Measurements from ENCODE around the gene UBE2O.

The UBE2O gene

DNA sequence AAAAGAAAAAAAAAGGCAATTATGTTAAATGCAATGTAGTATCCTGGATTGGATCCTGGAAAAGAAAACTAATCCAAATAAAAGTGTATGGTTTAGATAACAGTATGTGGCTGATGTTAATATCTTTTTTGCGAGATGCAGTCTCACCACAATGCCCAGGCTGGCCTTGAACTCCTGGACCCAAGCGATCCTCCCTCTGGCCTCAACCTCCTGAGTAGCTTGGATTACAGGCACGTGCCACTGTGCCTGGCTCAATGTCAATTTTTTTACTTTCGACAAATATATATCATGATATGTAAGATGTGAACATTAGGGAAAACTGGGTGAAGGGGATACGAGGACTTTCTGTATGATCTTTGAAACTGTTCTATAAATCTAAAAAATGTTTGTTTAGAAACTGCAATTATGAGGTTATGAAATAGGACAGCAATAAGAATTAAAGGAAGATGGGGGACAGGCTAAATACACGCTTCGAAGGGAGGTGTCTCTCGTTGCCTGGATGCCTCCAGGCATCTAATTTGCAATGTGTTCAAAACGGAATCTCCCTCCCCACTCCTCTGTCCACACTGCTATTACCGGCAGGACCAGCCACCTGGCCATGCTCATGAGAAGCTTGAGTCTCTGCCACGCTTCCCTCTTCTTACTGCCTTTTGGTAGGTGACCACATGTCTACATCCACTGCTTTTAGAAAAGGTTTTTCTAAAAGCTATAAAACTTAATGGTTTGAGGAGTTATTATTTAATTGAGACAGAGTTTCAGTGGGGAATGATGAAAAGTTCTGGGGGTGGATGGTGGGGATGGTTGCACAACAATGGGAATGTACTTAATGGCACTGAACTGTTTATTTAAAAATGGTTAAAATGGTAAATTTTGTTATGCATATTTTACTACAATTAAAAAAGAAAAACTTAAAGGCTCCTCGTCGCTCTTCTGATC, 15.2 kb downstream of the UBE2O start:
- DNase-seq, result no peak

DNA sequence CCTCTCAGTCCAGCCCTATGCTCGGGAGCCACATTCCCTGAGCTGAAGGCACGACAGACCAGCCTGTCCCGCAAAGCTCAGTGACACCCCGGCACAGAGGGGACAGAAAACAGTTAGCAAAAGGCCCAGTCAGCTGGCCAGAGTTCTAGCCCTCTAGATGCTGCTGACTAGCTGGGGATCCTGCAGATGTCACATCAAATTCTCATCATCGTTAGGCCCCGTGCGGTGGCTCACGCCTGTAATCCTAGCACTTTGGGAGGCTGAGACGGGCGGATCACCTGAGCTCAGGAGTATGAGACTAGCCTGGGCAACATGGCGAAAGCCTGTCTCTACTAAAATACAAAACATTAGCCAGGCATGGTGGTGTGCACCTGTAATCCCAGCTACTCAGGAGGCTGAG, 17.2 kb downstream of the UBE2O start:
- no peak for DNase-seq

DNA sequence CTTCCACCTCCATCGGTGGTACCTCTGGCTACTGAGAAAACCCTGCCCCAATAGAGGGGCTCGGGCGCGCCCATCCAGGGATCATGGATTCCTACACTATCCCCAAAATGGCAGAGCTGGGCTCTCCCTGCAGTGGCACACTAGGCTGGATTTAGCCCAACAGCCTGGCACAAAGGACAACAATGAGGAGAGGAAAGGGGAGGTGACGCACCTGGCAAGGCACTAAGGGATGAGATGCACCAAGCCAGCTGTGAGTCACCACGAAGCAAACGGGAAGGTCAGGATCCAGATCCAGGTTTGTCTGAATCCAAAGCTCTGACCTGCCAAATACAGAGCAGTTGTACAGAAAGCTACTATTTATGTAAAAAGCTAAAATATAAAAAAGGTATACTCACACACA, 18.1 kb downstream of the UBE2O start:
- no peak for DNase-seq

DNA sequence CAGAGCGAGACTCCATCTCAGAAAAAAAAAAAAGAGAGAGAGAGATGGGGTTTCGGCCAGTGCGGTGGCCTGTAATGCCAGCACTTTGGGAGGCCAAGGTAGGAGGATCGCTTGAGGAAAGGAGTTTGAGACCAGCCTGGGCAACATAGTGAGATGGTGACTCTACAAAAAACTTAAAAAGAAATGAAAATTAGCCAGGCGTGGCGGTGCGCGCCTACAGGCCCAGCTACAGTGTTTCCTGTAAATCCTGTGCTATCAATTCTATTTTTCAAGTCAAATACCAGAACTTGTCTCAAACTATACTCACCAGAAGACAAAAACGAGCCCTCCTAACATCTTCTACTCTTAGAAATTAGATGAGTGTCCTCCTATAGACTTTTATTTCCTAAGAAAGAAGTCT, 19.3 kb downstream of the UBE2O start:
- no peak for DNase-seq

DNA sequence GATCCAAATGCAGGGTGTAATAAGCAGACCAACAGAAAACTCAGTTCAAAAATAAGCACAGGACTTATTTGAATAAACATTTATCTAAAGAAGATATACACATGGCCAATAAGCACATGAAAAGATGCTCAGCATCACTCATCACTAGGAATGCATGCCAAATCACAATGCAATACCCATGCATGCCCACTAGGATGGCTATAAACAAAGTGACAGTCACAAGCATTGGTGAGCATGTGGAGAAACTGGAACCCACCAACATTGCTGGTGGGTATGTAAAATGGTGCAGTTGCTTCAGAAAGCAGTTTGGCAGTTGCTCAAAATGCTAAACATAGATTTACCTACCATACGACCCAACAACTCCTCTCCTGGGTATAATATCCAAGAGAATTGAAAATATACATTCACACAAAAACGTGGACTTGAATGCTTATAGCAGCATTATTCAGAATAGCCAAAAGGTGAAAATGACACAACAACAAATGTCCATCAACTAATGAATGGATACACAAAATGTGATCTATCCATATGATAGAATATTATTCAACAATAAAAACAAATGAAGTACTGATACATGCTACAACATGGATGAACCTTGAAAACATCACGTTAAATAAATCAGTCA, 20.1 kb downstream of the UBE2O start:
- no peak for DNase-seq

DNA sequence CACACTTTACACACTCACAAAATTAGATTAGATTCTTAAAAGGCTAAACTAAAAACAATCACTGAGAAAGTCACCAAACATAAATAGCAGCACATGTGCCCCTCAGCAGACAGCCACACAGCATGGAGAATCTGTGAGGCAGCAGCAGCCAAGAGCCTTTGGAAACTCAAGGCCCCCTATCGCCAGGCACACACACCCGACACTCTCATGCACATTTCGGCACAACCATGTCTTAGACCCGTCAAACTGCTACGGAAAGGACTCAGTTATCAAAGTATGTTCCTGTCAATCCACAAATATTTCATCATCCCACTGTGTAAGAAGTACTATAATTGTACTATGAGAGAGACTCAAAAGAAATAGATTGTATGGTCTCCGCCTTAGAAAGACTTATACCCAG, 20.9 kb downstream of the UBE2O start:
- DNase-seq, result no peak

DNA sequence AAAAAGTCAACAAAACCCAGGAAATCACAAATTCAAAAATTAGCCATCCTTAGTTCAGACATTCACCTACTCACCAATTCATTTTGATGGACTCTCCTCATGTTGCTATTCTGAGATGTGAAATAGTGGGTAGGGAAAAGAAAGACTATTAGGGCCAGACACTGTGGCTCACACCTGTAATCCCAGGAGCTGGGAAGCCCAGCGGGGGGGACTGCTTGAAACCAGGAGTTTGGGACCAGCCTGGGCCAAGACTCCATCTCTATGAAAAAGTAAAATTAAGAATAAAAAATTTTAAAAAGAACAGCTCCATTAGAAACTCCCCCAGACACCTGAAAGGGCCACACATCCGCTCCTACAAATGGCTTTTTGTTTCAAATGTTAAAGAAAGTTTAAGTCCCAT, 21.4 kb downstream of the UBE2O start:
- DNase-seq, result no peak

DNA sequence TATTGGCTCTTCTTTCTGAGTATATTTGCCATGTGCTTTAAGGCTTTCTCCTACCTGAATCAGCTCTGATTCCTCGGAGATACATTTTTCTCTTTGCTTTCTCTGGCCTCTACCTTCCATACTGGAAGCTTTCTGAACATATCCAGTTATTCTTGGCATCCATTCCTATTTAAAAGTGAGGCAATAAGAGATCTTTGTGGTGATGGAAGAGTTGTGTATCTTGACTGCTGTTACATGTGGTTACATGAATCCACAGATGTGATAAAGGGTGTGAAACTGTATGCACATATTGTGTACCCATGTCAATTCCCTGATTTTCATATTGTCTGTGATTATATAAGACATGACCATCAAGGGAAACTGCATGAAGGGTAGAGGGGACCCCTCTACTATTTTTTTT, 24.4 kb downstream of the UBE2O start:
- no peak for DNase-seq

DNA sequence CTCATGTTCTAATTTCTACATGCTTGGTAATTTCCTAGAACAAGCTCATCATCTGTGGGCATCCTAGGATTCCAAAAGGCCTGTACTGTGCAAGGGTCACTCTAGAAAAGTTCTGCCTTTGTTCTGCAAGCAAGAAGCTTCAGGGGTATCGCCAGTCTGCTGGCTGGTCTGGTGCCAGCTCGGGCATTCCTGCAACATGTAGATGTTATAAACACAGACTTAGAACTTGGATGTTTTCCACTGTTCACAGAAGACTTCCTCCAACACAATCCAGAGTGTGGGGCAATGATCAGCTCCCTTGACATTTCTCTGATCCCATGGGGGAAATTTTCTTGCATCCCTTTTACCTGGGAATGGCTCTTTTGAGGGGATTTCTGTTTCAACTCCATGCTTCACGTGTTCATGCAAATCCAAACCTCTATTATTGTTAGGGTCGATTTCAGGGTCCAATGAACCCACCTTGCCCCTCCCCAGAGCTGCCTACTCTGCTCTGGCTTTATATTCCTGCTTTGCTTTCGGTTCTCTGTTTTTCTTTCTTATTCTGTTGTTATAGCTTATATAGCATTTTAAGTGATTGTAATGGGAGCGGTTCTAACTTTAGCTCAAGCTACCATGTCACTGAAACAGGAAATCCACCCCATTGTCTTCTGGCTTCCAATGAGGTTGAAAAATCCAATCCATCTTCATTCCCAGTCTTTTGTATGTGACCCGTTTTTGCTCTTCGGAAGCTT, 25.3 kb downstream of the UBE2O start:
- no peak for DNase-seq

DNA sequence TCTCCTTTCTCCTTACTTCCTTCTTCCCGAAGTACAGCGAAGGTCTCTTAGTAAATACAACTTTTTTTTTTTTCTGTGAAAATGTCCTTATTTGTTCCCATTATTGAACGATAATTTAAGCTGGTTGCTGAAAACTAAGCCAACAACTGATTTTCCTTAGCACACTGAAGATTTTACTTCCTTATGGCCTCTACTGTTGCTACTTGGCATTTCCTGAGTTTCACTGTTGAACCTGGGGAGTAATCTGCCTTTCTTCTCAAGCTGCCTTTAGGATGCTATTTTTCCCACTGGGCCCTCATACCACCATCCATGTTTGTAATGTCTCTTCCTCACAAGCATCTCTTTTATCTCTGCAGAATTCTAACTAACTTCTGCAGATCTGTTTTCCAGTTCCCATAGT, 26.1 kb downstream of the UBE2O start:
- DNase-seq, result no peak

DNA sequence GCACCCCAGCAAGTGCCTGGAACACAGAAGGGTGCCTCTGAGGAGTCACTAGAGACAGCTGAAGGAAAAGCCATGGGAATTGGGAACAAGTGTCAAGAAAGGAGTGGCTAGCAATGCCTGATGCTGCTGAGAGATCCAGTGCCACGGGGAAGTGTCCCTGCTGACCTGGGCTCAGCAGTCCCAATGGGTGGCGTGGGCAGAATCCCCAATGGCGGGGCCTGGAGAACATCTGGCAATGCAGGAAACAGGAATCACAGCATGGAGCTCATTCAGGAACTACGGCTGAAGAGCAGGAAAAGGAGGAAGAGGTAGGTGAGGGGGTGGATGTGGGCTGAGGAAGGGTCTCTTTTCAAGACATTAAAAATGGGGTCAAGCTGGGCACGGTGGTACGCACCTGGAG, 30.1 kb downstream of the UBE2O start:
- DNase-seq, result no peak

DNA sequence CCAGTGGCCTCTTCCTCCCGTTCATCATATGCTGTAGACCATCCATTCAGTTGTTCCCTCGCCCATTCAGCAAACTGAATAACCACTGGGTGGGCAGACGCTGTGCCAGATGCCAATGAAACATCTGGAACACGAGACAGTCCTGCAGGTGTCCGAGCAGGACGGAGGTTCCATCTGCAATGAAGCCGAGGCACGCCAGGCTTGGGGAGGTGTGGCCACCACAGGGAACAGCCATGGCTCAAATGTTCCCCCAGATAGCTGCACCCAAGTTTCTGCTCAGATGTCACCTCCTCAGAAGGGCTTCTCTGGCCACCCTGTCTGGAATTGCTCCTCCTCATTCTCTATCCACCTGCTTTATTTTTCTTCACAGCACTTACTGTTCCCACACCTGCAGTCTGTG, 30.5 kb downstream of the UBE2O start:
- DNase-seq, result no peak

DNA sequence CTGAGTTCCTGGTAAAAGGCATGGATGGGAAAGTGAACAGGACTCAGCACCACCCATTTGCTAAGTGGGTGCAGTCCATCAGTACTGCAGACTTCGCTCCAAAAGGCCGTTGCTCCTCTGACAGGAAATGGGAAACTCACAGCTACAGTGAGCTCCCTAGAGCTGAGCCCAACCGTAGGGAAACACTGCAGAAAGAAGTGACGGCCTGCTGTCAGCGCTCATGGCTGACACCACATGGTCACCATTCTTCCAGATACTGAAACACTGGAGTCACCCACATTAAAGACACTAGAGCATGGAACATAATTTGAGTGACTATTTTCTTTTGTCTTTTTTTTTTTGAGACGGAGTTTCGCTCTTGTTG, 31.9 kb downstream of the UBE2O start:
- no peak for DNase-seq

DNA sequence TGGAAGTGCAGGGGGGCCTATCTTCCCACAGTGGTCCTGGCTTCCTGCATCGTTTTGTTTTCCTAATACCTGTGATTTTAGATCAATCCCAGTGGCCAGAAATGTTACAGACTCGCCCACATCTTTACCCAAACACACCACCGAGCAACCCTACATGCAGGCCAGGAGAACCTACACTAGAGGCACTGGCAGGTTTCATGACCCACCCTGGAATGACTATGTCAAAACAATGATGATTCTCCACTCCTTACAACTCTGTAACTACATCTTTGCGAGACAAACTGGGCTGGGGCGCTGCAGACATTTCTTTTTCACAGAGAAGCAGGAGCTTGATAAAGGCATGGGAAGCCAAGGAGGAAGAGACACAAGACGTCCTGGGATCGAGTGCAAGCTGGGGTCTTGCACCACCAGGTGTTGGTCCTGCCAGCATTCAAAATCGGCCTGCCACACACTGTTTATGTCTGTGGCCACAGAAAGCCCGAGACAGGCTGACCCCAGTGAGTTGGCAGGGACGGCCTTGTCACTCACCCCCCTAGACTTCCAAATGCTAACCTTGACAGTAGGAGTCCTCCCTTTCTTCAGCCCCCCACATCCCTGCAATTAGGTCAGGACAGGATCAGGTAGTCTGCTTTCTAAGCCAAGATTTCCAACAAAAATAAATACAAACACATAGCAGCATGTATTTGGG, 32.5 kb downstream of the UBE2O start:
- no peak for DNase-seq

DNA sequence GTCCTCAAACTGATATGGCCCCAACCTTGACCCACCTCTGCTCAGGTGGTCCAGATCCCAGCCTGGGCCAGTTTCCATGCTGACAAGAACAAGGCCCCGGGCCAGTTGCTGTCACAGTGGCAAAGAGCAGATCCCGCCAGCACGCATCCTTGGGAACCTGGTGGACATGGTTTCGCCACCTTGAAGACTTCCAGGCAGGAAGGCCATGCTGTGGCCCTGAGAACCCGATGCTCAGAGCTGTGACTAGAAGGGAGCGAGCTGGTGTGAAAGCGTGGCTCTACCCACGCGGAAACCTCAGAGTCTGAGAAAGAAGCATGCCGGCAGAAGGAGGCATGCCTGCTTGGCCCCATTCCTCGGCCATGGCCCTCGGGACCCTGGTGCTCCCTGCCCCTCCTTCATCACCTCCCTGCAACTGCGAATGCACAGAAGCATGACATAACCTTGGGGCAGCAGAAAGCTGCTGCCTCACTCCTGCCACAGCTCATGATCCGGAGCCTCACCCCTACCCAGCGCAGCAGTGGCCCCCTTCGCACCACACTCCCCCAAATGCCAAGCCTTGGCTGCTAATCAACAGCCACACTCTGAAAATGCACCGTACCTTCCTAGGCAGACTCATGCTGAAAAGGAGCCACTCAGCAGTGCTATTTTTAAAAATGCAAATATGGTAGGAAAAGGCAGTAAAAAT, 33.2 kb downstream of the UBE2O start:
- no peak for DNase-seq

DNA sequence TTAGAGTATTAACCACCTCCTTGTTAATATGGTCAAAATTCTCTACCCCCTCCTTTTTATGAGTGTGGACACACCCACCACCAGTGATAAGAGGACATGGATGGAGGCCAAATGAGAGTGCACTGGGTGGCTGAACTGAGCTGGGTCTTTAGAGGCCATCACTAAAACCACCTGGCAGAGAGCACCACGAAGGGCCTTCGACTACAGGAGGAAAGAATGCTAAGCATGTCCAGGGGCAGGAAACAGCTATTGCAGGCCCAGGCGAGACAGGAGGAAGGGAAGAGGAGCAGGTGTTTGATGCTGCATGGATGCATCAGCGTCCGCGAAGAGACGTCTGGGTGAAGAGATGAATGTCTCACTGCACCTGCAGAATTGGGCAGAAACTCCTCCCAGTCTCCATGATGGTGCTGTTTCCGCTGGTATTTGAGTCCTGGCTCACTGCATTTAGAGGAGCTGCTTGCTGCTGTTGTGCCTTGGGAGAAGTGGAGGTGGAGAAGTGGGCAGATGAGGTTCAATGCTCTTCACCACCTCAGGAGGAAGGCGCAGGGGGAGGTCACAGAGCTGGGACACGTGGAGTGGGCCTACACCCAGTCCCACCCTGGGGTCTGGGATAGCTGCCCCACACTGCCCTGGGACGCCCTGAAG, 35.3 kb downstream of the UBE2O start:
- no peak for DNase-seq

DNA sequence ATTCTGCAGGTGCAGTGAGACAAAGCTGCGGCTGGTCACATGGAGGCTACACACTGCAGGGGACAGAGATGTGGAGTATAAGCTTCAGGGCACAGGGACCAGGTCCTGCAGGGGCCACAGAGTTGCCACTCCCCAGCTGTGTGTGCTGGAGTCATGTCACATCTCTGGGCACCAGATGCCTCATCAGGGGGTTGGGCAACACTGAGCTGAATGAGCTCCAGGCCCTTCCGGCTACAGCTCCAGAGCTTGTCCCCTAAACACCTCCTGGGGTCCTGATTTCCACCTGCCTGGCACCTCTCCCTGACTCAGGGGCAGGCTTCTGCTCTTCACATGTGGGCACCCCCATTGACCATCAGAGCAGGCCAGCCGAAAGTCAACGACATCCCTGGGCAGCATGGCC, 36.1 kb downstream of the UBE2O start:
- DNase-seq, result no peak

DNA sequence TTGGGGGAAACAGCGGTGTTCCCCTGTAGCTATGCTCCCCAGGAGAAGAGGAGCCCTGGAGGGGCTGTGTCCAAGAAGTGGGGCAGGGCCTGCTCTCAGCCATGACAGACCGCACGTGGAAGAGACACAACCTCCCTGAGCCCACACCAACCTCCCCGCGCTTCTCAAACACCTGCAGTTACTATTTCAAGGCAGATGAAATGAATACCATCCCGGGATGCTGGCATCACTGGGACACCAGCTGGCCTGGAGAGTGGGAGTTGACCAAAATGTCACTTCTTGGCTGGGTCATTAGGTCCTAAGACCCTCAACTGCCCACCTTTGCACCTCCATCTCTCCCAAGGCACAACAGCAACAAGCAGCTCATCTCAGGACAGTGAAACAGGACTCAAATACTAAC, 36.5 kb downstream of the UBE2O start:
- DNase-seq, result no peak

DNA sequence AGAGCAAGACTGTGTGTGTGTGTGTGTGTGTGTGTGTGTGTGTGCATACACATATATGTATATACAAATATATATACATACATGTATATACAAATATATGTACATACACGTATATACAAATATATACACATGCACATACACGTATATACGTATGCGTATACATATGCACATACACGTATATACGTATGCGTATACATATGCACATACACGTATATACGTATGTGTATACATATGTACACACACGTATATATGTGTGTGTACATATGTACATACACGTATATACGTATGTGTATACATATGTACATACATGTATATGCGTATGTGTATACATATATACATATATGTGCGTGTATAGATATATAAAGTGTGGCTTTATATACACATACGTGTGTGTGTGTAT, 37.2 kb downstream of the UBE2O start:
- no peak for DNase-seq

DNA sequence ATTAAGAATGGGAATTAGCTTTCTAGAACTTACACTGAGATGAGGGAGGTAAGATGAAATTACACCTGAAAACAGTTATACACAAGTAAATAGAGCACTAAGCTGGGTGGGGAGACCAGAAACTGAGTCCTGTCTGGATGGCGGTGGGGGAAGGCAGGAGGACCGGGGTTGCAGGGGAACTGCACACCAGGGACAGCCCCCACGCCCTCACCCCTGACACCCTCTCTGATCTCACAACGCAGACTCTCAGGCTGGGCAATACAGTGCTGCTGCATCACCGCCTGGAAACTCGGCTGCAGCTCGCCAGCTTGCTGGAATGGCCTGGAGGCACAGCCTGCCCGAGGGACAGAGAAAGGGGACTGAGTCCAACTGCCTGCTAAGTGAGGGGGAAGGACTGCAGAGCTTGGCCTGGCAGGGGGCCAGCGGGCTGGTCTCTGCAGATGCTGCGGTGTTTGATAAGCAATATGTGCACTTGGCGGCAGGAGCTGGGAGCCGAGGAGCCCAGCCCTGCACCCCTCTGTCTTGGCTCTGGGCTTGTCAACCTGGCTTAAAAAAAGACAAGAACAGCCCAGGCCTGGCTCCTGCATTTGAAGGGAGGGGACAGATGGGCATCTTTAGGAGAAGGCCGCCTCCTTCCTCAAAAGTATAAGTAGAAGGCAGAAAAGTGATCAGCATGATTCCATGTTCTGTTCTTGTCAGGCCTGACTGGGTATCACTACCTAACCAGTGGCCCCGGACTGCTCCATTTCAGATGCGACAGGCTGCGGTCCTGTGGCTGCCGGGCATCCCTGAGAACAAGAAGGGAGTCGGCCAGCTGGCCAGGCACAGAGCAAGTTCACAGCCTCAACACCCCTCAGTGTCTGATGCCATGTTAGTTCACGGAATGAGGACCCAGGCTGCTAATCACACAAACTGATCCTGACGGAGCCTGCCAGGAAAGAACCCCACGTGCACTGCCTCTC, 38.3 kb downstream of the UBE2O start:
- DNase-seq, result no peak

DNA sequence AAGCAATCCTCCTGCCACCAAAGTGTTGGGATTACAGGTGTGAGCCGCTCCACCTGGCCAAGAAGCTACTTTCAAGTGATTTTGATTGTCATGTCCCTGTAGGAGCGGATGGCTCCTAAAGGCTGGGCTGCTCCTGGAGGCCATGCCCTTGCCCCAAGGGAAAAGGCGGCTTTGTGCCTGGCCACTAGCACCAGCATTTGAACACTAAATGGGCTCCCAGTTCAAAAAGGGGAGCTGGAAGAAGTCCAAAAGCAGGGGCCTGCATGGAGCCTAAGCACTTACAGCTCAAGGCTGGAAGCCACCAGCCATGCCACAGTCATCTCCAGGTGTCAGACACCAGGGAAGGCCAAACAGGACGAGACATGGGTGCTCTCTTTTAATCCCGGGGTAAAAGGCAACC, 41.7 kb downstream of the UBE2O start:
- no peak for DNase-seq

Measured in stimulated activated CD4-positive, alpha-beta T cell treated with anti-CD3 and anti-CD28 coated beads, Interleukin-2, amount 100 ng/mL, for 48 hours (primary cell).